GM18870 (cell line): Measurements from ENCODE around the gene MALRD1.

ENCODE experiments used
- ATAC-seq: cut with Tn5 transposase; IDR thresholded peaks from one replicate; pipeline ENCODE4 v1.9.1; 2021; ENCODE audit warnings: moderate library complexity; ENCODE audit not compliant: unreplicated experiment

Gene MALRD1

DNA sequence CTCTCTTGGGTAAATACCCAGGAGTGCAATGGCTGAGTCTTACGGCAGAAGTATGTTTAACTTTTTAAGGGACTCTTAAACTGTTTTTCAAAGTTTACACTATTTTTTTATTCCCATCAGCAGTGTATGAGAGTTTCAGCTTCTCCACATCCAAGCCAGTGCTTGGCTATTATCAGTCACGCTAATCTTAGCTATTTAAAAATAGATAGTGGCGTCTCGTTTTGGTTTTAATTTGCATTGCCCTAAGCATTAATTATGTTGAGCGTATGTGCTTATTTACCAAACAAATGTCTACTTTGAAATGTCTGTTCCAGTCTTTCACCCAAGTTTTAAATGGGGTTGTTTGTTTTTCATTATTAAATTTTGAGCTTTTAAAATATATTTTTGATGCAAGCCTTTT lies 164.0 kb downstream of the MALRD1 start:
- no peak for ATAC-seq

DNA sequence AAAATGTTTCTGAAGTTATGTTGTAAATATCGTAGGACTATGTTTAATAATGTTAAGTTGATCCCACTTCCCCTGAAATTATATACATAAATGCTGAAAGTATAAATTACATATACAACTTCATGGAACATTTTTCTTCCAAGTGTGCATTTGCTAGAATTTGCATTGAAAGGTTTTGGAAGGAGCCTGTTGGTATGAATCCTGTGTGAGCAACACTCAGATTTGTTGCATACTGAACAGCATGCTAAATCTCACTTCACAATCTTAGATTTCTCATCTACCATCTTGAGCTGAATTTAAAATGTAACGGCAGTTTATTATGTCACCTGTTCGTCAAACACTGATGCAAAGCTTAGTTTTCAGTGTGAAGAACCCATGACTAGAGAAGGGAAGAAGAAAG lies 172.6 kb downstream of the MALRD1 start:
- ATAC-seq: no peak

DNA sequence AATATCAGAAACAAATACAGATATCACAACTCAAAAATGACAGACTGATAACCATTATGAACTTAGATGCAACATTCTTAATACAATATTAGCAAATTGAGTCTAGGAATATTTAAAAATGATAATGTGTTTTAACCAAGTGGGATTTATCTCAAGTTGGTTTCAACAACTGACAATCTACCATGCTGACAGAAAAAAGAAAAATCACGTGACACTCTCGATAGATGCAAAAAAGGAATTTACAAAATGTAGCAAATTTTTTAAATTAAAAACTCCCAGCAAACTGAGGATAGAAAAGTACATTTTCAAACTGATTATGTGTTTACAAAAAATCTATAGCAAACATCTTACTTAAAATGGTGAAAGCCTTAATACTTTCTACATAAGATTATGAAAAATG lies 177.4 kb downstream of the MALRD1 start:
- no peak for ATAC-seq

DNA sequence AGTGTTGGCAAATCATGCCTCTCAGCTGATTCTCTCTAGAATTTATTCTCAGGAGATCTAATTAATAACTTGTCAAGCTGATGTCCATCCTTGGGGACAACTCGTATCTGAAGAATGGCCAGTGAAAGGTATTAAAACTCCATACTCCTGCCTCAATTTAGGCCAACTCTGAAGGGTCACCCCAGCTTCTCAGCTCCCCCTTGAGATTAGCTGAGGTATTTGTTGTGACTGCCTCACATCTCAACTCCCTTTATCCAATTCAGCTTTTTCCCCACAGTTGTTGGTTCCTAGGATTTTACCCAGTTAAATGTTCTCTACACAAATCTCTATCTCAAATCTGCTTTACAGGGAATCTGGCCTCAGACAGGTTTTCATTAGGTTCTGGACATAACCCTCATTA lies 182.4 kb downstream of the MALRD1 start:
- ATAC-seq: no peak

DNA sequence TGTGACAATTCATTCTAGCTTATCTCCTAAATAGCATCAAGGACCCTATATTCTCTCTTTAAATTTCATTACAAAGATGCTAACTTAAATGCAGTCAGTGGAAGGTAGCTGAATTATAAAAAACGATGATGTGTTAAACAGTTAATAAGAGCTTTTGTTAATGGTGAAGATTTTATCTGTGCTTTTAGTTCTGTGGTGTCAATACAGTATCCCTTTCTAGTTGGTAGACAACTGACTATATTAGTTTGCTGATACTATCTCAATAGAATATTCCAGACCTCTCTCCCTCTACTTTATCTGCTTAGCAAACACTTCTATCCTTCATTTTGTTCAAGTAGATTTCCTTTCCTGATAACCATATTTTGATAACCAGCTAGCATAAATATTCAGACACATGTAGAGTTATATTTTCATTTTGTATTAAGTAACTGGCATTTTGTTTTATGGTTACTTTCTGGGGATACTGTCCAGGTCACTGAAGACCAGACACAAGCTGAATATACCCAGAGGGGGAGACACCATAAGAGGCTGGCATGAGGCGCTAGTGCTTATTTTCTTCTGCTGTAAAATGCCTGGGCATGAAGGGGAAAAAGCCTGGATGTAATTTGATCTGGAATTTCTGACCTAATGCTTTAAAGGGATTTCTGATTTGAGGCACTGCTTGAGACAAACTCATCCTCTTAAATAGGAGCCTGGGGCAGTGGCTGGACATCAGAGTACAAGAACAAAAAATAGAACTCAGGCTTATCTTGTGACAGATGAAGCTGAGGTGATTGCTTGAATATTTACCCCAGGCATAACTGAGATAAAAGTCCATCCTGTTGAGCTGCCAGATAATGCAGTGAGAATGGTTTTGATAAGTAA lies 197.5 kb downstream of the MALRD1 start:
- ATAC-seq: no peak

DNA sequence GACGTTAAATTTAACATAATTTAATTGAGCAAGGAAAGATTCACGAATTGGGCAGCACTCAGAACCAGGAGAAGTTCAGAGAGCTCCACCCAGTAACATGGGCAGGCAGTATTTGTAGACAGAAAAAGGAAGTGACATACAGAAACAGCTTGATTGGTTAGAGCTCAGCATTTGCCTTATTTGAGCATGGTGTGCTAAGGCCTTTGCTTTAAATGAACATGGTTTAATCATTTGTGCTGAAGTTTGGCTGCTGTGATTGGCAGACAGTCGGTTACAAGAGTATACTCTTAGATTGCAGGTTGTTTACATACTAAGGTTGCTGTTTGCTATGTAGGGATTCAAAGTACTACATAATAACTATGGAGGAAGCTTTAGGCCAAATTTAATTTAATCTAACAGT lies 199.2 kb downstream of the MALRD1 start:
- ATAC-seq: no peak

DNA sequence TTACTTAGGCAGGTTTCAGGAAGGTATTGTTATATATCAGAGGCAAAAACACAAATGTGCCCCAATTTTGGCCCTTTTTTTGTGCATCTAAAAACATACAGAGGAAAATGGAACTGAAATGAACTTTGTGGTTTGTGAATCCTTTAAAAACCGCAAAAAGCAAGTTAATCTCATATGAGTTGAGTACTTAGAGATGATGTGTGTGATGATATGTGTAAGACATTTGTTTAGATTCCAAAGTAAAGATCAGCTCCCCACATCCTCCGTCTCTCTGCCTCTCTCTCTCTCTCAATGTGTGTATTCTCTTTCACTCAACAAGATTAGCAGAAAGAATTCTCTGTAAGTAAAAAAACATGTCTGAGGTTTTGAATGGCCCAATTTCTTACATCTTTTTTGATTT lies 201.9 kb downstream of the MALRD1 start:
- no peak for ATAC-seq

DNA sequence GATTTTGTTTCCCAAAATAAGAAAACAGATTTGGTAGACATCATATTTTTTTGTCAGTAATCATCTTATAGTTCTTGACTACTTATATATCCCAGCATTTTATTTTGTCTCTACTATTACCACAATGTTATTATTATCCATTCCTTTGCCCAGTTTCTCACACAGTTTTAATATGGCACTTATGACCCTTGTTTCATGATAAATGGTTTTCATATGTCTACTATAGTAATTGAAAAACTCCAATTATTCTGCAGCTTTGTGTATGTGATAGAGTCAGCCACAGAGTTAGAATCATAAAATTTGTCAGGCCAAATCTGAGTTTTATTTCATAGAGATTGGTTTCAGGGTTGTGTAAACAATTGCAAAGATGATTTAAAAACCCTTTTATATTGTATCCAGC lies 203.9 kb downstream of the MALRD1 start:
- ATAC-seq: no peak

DNA sequence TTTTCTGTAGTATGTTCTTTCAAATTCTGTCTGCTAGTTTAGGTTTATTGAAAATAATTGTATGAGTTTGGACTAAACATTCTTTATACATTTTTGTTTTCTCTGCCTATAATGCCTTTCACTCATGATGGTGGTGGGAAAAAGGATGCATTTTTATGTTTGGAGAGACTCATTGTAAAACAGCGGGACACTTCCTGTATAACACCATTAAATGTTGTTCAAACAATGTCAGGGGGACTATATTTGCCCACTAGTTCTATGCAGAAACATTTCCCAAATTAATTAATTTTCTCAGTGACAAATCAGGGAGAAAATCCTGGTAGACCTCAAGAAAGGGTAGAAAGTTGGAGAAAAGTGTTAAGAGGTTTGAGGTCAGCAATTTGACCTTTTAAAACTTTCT lies 207.7 kb downstream of the MALRD1 start:
- no peak for ATAC-seq

DNA sequence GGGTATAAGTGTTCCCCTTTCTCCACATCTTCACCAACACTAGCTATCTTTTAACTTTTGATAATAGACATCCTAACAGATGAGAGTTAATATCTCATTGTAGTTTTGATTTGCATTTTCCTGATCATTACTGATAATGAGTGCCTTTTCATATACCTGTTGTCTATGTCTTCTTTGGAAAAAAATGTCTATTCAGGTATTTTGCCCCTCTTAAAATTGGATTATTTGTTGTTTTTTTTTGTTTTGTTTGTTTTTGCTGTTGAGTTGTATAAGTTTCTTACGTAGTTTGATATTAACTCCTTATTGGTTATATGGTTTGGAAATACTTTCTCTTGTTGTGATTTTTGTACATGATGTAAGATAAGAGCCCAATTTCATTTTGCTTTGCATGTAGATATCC lies 214.7 kb downstream of the MALRD1 start:
- ATAC-seq: no peak

DNA sequence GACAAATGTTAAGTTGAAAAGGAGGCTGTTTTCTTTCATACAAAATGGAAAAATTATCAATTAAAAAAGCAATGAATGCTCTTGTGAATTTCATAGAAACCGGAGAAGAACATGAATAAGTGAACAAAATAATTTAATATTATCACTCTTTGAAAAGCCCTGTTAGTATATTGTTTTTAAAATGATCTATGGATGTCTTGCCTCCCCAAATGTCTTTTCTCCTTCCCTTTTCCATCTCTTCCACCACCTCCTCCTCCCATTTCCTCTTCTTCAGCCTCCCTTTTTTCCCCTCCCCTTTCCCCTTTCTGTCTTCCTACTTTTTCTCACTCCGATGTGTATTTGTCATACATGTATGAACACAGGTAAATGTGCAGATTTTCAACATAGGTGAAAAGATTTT lies 234.7 kb downstream of the MALRD1 start:
- no peak for ATAC-seq

DNA sequence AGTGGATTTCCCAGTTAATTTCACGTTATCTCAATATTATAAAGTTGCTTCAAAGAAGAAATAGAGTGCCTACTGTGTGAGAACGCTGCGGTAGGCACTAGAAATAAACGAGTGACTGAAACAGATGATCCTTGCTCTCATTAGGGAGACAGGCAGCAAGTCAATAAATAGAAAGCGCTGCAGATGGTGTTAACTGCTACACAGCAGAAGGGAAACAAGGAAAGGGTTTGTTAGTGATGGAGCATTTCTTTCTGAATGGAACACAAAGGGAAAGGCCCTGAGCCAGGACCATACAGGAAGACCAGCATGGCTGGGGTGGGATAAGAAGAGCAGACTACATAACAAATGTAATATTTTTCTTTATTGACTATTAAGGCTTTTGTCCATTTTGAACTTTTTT lies 235.2 kb downstream of the MALRD1 start:
- no peak for ATAC-seq

DNA sequence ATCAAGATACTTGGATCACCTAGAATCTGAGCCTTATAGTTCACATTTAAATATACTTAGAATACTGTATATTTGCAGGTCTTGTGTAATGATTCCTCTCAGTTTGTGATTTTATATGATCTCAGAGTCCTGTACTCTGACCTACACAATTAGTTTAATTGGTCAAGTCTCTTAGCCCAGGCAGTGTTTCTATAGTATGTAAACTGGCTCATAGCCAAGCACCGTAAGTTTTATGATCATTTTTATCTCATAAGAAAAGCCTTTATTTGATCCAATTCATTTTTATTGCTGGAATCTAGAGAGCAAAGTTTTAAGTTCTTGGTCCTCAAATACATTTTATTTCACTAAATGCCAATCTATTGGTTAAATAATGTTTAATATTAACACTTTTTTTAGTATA lies 242.2 kb downstream of the MALRD1 start:
- ATAC-seq: no peak

DNA sequence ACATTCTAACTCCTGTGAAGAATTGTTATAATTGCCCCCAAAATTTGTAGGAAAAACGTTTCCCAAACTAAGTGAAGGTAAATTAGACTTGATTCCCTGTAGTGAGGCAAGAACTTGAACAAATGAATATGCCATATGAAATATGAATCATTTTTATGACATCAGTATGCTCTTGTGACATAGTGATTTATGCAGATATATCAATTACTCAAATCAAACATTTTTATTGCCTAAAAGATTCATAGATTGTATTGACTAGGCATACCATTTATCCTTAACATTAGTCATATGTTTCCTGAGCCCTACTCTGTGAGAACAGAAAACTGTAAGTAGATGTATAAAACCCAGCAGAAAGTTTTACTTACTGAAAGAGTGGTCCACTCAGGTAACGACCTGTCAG lies 245.6 kb downstream of the MALRD1 start:
- ATAC-seq: no peak

DNA sequence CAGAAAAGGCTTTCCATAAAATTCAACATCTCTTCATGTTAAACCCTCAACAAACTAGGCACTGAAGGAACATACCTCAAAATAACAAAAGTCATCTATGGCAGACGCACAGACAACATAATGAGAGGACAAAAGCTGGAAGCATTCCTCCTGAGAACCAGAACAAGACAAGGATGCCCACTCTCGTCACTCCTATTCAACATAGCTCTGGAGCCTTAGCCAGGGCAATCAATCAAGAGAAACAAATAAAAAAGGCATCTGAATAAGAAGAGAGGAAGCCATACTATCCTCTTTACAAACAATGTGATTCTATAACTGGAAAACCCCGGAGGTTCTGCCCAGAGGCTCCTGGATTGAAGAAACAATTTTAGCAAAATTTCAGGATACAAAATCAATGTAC lies 251.0 kb downstream of the MALRD1 start:
- no peak for ATAC-seq

DNA sequence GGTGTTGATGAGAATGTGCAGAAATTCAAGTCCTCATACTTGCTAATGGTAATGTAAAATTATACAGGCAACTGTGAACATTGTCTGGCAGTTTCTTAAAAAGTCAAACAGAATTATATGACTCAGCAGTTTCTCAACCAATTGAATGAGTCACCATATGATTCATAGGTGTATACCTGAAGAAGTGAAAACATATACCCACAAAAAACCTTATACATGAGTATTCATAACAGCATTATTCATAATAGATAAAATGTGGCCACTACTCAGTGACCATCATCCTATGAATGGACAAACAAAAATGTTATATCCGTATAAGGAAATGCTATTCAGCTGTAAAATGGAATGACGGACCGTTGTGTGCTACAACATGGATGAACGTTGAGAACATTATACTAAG lies 253.5 kb downstream of the MALRD1 start:
- ATAC-seq: no peak

DNA sequence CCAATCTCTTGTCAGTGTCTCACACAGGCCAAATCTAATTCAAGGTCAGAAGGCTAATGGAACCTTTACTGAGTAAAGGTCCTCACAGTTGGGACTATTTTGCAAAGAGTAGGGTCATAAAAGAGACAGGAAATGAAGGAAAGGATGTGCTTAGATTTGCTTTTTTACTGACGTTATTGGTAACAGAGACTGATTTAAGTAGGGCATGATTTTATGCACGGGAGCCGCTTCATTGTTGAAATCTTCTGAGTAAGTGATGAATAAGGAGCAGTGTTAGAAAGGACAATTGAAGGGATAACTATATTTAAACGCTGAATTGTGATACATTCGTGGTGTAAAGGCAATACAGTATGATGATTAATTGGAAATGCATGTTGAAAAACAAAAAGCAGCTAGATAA lies 261.5 kb downstream of the MALRD1 start:
- ATAC-seq: no peak

DNA sequence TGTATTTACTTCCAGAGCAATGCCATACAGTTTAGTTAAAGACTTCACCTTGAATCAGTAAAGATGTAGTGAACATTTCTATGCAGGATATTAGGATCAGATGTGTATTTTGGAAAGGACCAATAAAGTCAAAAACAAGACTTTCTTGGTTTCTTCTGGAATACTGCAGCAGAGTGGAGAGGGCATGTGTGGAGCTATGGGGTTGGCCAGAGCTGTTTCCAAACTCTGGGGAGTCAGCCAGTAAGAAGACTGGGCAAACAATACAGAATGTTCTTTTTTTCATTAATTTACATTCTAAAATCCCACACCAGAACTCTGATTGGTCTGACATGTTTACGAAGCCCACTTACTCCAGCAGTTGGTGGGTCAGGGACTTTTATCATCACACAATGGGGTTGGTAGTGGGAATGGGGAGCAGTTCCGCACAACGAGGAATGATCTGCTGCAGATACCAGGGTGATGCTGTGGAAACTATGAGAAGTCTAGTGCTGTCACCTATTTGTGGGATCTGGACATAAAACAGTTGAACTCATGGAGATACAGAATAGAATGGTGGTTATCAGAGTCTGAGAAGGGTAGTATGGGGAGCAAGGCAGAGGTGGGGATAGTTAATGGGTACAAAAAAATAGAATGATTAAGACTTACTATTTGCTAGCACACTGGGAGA lies 267.7 kb downstream of the MALRD1 start:
- ATAC-seq: no peak

DNA sequence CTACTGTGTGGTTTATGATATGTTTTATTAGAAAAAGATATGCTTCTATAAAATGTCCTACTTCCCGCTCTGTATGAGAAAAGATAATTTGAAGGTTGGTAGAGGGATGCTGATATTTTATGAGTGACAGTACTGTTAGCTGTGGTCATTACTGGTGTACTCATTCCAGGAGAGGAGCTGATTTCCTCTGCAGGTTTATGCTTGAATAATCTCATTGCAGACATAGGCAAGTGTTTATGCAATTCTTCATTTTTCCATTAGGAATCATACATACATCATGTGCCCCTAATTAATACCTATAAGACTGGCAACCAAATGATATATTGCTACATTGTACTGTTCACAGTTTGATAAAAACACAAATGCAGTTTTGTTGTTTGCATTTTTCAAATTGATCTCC lies 269.4 kb downstream of the MALRD1 start:
- ATAC-seq: no peak

DNA sequence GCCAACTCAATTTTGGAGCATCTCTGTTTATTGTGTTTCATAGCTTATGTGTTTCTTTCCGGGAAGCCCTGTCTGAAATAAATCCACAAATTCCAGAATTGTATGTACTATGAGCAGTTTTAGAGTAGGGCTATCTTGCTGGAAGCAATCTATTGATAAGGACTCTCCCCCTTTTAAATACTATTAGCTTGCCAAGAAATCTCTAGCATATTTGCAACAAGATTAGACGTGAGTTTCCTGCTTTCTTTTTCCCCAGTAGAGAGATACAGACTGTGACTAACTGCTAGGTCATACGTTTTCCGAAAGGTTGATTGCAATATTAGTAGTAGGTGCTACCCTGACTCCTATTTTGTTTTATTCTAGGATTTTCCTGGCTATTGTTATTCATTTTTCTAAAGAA lies 277.0 kb downstream of the MALRD1 start:
- ATAC-seq: no peak

DNA sequence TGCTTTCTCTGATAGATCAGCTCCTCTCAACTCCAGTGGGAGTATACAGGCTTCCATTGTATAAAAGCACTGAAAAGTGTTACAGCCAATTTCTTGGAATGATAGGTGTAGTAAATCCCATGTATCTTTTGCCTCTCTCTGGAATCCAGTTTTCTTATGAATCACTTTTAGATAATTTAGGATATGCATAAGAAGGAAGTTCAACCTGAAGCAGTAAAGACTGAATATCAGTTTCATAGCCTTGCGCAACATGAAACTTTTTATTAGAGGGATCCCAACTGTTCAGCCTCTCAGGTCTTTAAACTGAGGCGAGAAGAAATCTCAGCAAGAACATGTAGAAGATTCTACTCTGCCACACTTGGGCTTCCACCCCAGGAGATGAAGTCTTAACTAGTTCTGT lies 280.0 kb downstream of the MALRD1 start:
- ATAC-seq: no peak

DNA sequence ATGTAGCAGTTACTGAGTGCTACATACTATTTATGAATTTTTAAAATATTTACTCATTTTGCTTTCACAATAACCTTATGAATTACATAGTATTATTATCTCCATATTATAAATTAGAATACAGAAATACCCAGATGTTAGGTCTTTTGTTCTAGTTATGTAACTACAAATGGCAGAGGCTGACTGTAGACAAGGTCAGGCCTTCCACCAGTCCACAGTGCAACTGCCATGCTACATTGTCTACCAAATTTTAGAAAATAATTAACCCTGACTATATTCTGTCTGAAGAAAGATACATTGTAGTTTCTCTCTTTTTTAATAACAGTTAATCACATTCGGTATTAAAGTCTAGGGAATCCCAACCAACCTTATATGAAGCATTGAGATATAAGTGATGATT lies 280.9 kb downstream of the MALRD1 start:
- ATAC-seq: no peak

DNA sequence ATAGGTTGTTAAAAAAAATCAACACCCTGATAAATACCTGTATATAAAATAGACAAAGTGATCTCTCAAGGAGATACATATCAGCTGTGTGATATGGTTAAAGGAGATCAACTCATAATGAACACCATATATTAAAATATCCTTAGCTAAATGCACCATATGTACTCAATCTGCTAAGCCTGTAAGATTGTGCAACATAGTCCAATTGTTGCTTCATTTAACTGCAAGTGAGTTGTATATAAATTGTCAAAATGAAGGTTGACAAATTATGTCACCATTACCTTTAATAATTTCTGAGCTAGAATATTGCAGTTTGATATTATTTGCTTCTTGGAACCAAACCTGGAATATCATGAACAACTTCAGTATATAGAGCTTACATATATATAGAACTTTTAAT lies 283.7 kb downstream of the MALRD1 start:
- no peak for ATAC-seq
